HCT116 (cell line): ENCODE results near the gene TMEM269. TPM values are rescaled to one million over a fixed set of nuclear protein-coding genes. Genes with fewer than 3 reads are reported as not detected.

Experiments used
- ATAC-seq: fragments of 200-7000 bp; cut with Tn5 transposase; 2 replicates; pipeline ENCODE4 v1.9.1; 2020; ENCODE audit warnings: mild to moderate bottlenecking, moderate library complexity
- BruUV-seq: library from RNA; stranded (reverse); fragments of 400-500 nt; replicated peaks from 2 replicates; lab custom pipeline; 2021; lab: Mats Ljungman, UMichigan
- CTCF ChIA-PET: fragments of 300-600 bp; sonication (Branson Sonifier 250); formaldehyde crosslinking; loops from one replicate; lab custom pipeline; 2021; ENCODE audit warnings: antibody characterized with exemption; lab: Charles Lee
- POLR2A ChIA-PET: fragments of 300-600, 350-600 bp; sonication (Branson Sonifier 250); formaldehyde crosslinking; loops from one replicate; lab custom pipeline; 2021; ENCODE audit warnings: antibody characterized with exemption; lab: Charles Lee
- RAD21 ChIA-PET, 2 experiments: fragments of 300-600 bp; sonication (Branson Sonifier 250); formaldehyde crosslinking; loops; one replicate each; lab custom pipeline; 2023; ENCODE audit warnings: low total read pairs in 2 of 2; ENCODE audit not compliant: uncharacterized antibody in 2 of 2, unreplicated experiment in 2 of 2, low non-redundant PET in 1 of 2; lab: Charles Lee
- DNase-seq: peaks from one replicate; pipeline ENCODE4 v3.0.0-alpha.2; 2010; ENCODE audit warnings: low read depth, low spot score
- H2AFZ ChIP-seq: fragments of 200-600 bp; shearing (Covaris generic), sonication (generic); 2 replicates; pipeline ENCODE4 v1.6.1; 2017; ENCODE audit warnings: low read depth, mixed run types, mixed read lengths, antibody characterized with exemption, low read length; ENCODE audit not compliant: poor library complexity, severe bottlenecking
- H3K27ac ChIP-seq: 2 replicates; pipeline ENCODE4 v1.5.1; 2012; ENCODE audit warnings: low read depth, low read length
- H3K27me3 ChIP-seq: fragments of 200-600 bp; sonication (generic); 2 replicates; pipeline ENCODE4 v1.6.1; 2016; ENCODE audit warnings: mixed run types, low read length, mixed read lengths; ENCODE audit not compliant: insufficient read depth
- H3K36me3 ChIP-seq, 2 experiments: fragments of 200-500 bp in 1 of 2; fragments of 200-600 bp in 1 of 2; sonication (Bioruptor generic) in 1 of 2; sonication (generic) in 1 of 2; 2 replicates each; pipeline versions ENCODE4 v1.5.1 to v1.6.1; 2014 to 2016; ENCODE audit warnings: low read length in 2 of 2, inconsistent platforms in 1 of 2, mixed read lengths in 1 of 2, mixed run types in 1 of 2; ENCODE audit not compliant: insufficient read depth in 2 of 2, control insufficient read depth in 1 of 2
- H3K4me1 ChIP-seq, 2 experiments: fragments of 200-600 bp in 1 of 2; sonication (generic) in 1 of 2; 2 replicates each; pipeline versions ENCODE4 v1.5.1 to v1.6.1; 2012 to 2017; ENCODE audit warnings: low read length in 2 of 2, inconsistent platforms in 1 of 2, mild to moderate bottlenecking in 1 of 2, mixed read lengths in 1 of 2, mixed run types in 1 of 2, moderate library complexity in 1 of 2; ENCODE audit not compliant: insufficient read depth in 2 of 2, control insufficient read depth in 1 of 2
- H3K4me2 ChIP-seq: fragments of 200-600 bp; sonication (generic); 2 replicates; pipeline ENCODE4 v1.6.1; 2017; ENCODE audit warnings: mixed run types, low read length, mixed read lengths
- H3K4me3 ChIP-seq, 2 experiments: fragments of 200-600 bp in 1 of 2; sonication (generic) in 1 of 2; replicated peaks in 1 of 2; 2 replicates each; pipeline ENCODE4 v1.5.1; 2011 to 2016; ENCODE audit warnings: low read length in 2 of 2, control low read depth in 1 of 2, low read depth in 1 of 2, mild to moderate bottlenecking in 1 of 2, mixed read lengths in 1 of 2, mixed run types in 1 of 2
- H3K79me2 ChIP-seq: fragments of 200-600 bp; sonication (generic); 2 replicates; pipeline ENCODE4 v1.6.1; 2017; ENCODE audit warnings: mild to moderate bottlenecking, mixed run types, low read length, moderate library complexity, mixed read lengths; ENCODE audit not compliant: insufficient read depth
- H3K9ac ChIP-seq: fragments of 200-600 bp; sonication (generic); 2 replicates; pipeline ENCODE4 v1.6.1; 2016; ENCODE audit warnings: low read length, mixed read lengths
- H3K9me2 ChIP-seq: fragments of 200-600 bp; sonication (generic), shearing (Covaris generic); 2 replicates; pipeline ENCODE4 v1.6.1; 2017; ENCODE audit warnings: mixed run types, mild to moderate bottlenecking, moderate library complexity; ENCODE audit not compliant: insufficient read depth
- H3K9me3 ChIP-seq, 2 experiments: fragments of 200-500 bp in 1 of 2; fragments of 200-600 bp in 1 of 2; sonication (Bioruptor generic) in 1 of 2; sonication (generic) in 1 of 2; 2 replicates each; pipeline ENCODE4 v1.6.1; 2014 to 2017; ENCODE audit warnings: low read length in 2 of 2, mixed read lengths in 2 of 2, inconsistent platforms in 1 of 2, low read depth in 1 of 2, mild to moderate bottlenecking in 1 of 2, mixed run types in 1 of 2, moderate library complexity in 1 of 2; ENCODE audit not compliant: control insufficient read depth in 1 of 2, insufficient read depth in 1 of 2
- H4K20me1 ChIP-seq: fragments of 200-600 bp; sonication (generic), shearing (Covaris generic); 2 replicates; pipeline ENCODE4 v1.6.1; 2017; ENCODE audit warnings: mixed run types, mild to moderate bottlenecking, moderate library complexity; ENCODE audit not compliant: insufficient read depth
- CEBPB ChIP-seq: IDR thresholded peaks from 2 replicates; pipeline ENCODE4 v1.6.1; 2012; ENCODE audit warnings: low read depth
- ELF1 ChIP-seq: IDR thresholded peaks from 2 replicates; pipeline ENCODE4 v1.6.1; 2012; ENCODE audit warnings: low read depth, borderline replicate concordance
- EZH2 ChIP-seq: fragments of 200-600 bp; sonication (generic); IDR thresholded peaks from 2 replicates; pipeline ENCODE4 v1.6.1; 2017; ENCODE audit warnings: antibody characterized with exemption, mixed run types
- JUND ChIP-seq: IDR thresholded peaks from 2 replicates; pipeline ENCODE4 v1.6.1; 2012
- RAD21 ChIP-seq: IDR thresholded peaks from 2 replicates; pipeline ENCODE4 v1.6.1; 2012; ENCODE audit warnings: low read depth, mild to moderate bottlenecking
- SIN3A ChIP-seq: IDR thresholded peaks from 2 replicates; pipeline ENCODE4 v1.6.1; 2012; ENCODE audit warnings: low read depth
- SRF ChIP-seq: IDR thresholded peaks from 2 replicates; pipeline ENCODE4 v1.6.1; 2012; ENCODE audit warnings: low read depth
- TCF7L2 ChIP-seq: IDR thresholded peaks from 2 replicates; pipeline ENCODE4 v1.7.0; 2011; ENCODE audit warnings: borderline replicate concordance, inconsistent platforms; ENCODE audit not compliant: insufficient read depth, insufficient read length; ENCODE audit errors: extremely low read depth
- ZFX ChIP-seq: fragments of 450-650 bp; IDR thresholded peaks from 2 replicates; pipeline ENCODE4 v1.6.1; 2017
- ZNF274 ChIP-seq: fragments of 200-500 bp; sonication (Bioruptor generic); IDR thresholded peaks from 2 replicates; pipeline ENCODE4 v1.6.1; 2014; ENCODE audit warnings: mild to moderate bottlenecking, low read depth, low read length, inconsistent platforms
- intact Hi-C: fragments of 100-400 bp; cut with micrococcal nuclease; formaldehyde crosslinking; loops from 2 replicates; pipeline ENCODE4 v1.10.0; 2022
- total RNA-seq: library from RNA; stranded (reverse); gene quantifications from one replicate; pipeline ENCODE4 v1.2.1, GENCODE V29; 2021; ENCODE audit not compliant: unreplicated experiment
- TF ChIP-seq, protein P1 (sequence below), 3 experiments: fragments of 200-600 bp in 1 of 3; sonication (generic) in 1 of 3; IDR thresholded peaks in 2 of 3; conservative IDR thresholded peaks in 1 of 3; 2 replicates each; pipeline ENCODE4 v1.5.1; 2012 to 2017; ENCODE audit warnings: low read depth in 2 of 3, low read length in 2 of 3, antibody characterized with exemption in 1 of 3, borderline replicate concordance in 1 of 3, control low read depth in 1 of 3, mild to moderate bottlenecking in 1 of 3, mixed read lengths in 1 of 3, mixed run types in 1 of 3, moderate library complexity in 1 of 3; ENCODE audit not compliant: insufficient read depth in 1 of 3
- TF ChIP-seq, protein P2 (sequence below): IDR thresholded peaks from 2 replicates; pipeline ENCODE4 v1.6.1; 2011; ENCODE audit warnings: mild to moderate bottlenecking, low read length, moderate library complexity; ENCODE audit not compliant: insufficient replicate concordance; ENCODE audit errors: extremely low read depth

The TMEM269 gene
- total RNA-seq, 1 experiment from 2014 or later: 0.34 TPM

DNA sequence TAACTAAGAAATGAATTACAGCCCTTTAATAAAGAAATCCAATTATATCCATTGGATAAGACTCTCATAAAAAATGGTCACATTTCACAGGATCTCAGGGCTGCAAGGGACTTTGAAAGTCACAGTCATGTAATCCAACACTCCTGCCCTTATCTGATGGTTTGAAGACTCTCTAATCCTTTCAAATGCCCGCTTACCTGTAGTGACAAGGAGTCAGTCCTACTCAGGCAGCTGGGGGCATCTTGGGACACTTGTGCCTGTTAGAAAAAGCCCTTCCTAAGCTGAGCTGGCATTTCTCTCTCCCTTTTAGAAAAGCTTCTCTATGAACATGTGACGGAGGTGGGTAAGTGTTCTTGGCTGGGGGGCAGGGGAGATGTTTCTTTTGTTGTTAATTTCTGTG is 50.6 kb downstream of the TMEM269 start:
- intact Hi-C loops: no loop called here
- Histone ChIP-seq H3K27ac (no peak overlapping the region), H3K9me2 (no peaks in the 10 kb centered on the region), H3K27me3 (no peaks in the 10 kb centered on the region), H3K79me2 (no peaks in the 10 kb centered on the region), H3K4me2 (no peak overlapping the region), H4K20me1 (no peaks in the 10 kb centered on the region), H2AFZ (no peak overlapping the region), H3K4me1 (no peaks in the 10 kb centered on the region), H3K36me3 (no peaks in the 10 kb centered on the region), H3K9ac (no peak overlapping the region), H3K9me3 (no peaks in the 10 kb centered on the region), H3K4me3 (no peak overlapping the region)
- RAD21 ChIA-PET: no interaction called here
- no TSS peak for BruUV-seq
- POLR2A ChIA-PET: no interaction called here
- CTCF ChIA-PET: no interaction called here
- DNase-seq (no peak), ATAC-seq (no peak)
- no peak for TF ChIP-seq RAD21
- TF ChIP-seq ZNF274: no peak

DNA sequence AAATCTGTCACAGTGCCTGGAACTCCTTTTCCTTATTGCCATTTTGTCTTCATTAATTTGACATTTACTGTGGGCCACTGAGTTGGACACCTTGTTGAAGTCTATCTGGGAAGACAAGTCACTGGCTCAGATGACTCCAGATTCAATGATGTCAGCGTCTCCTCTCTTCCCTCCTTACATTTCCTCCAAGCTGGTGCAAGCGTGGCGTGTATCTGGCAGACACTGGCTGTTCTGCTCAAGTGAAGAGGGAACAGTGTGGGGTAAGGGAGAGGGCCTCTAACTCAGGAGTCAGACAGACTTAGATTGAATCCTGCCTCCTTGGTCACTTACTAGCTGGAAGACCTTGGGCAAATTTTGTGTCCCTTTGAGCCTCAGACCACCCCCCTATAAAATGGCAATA is 52.9 kb downstream of the TMEM269 start:
- H3K4me1 ChIP-seq: no peaks in the 10 kb centered on the region
- no TSS peak for BruUV-seq
- no peak overlapping the region for H3K4me2 ChIP-seq
- H3K9ac ChIP-seq: no peak overlapping the region
- TF ChIP-seq, protein P1, sequence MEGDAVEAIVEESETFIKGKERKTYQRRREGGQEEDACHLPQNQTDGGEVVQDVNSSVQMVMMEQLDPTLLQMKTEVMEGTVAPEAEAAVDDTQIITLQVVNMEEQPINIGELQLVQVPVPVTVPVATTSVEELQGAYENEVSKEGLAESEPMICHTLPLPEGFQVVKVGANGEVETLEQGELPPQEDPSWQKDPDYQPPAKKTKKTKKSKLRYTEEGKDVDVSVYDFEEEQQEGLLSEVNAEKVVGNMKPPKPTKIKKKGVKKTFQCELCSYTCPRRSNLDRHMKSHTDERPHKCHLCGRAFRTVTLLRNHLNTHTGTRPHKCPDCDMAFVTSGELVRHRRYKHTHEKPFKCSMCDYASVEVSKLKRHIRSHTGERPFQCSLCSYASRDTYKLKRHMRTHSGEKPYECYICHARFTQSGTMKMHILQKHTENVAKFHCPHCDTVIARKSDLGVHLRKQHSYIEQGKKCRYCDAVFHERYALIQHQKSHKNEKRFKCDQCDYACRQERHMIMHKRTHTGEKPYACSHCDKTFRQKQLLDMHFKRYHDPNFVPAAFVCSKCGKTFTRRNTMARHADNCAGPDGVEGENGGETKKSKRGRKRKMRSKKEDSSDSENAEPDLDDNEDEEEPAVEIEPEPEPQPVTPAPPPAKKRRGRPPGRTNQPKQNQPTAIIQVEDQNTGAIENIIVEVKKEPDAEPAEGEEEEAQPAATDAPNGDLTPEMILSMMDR (IDR thresholded peaks at IDR 0.05 in 2 of 3, conservative IDR thresholded peaks at IDR 0.05 in 1 of 3; ENCODE audit: borderline replicate concordance in 1 of 3, insufficient read depth in 1 of 3, low read depth in 2 of 3, low read length in 2 of 3): no peak
- TF ChIP-seq SIN3A: no peak
- no peak for TF ChIP-seq JUND
- no peak for TF ChIP-seq EZH2
- no peak for TF ChIP-seq ELF1
- TF ChIP-seq RAD21: no peak
- no peak for TF ChIP-seq SRF
- no peak for TF ChIP-seq TCF7L2
- TF ChIP-seq, protein P2, sequence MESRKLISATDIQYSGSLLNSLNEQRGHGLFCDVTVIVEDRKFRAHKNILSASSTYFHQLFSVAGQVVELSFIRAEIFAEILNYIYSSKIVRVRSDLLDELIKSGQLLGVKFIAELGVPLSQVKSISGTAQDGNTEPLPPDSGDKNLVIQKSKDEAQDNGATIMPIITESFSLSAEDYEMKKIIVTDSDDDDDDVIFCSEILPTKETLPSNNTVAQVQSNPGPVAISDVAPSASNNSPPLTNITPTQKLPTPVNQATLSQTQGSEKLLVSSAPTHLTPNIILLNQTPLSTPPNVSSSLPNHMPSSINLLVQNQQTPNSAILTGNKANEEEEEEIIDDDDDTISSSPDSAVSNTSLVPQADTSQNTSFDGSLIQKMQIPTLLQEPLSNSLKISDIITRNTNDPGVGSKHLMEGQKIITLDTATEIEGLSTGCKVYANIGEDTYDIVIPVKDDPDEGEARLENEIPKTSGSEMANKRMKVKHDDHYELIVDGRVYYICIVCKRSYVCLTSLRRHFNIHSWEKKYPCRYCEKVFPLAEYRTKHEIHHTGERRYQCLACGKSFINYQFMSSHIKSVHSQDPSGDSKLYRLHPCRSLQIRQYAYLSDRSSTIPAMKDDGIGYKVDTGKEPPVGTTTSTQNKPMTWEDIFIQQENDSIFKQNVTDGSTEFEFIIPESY: no peak
- no peak for TF ChIP-seq ZFX
- no peak for TF ChIP-seq CEBPB
- H3K9me2 ChIP-seq: no peaks in the 10 kb centered on the region
- H3K36me3 ChIP-seq: no peaks in the 10 kb centered on the region
- ChIA-PET RAD21 (no interaction called here), POLR2A (no interaction called here), CTCF (interaction anchor here (1.3 kb wide), 1 partner anchor 9 kb away, joined by 7 read pairs; the partner anchor contains the start of gene ZNF691)
- no peak overlapping the region for H2AFZ ChIP-seq
- H3K27me3 ChIP-seq: no peaks in the 10 kb centered on the region
- intact Hi-C loops: no loop called here
- no peak overlapping the region for H3K27ac ChIP-seq
- no peaks in the 10 kb centered on the region for H3K79me2 ChIP-seq
- no peaks in the 10 kb centered on the region for H3K9me3 ChIP-seq
- no peak for ATAC-seq
- H3K4me3 ChIP-seq: no peak overlapping the region
- no peaks in the 10 kb centered on the region for H4K20me1 ChIP-seq
- no peak for DNase-seq
